GM23338 (cell line): ENCODE results near the gene PIKFYVE. TPM values are rescaled to one million over a fixed set of nuclear protein-coding genes. Genes with fewer than 3 reads are reported as not detected.

Experiments
- ATAC-seq: fragments of 200-7000 bp; cut with Tn5 transposase; 3 replicates; pipeline ENCODE4 v1.9.1; 2020
- DNase-seq: peaks from one replicate; pipeline ENCODE4 v3.0.0-alpha.2; 2015; ENCODE audit warnings: low spot score
- H2AFZ ChIP-seq: fragments of 200-600 bp; sonication (generic); 2 replicates; pipeline ENCODE4 v1.8.0; 2016; ENCODE audit warnings: antibody characterized with exemption, mild to moderate bottlenecking, moderate library complexity
- H3F3A ChIP-seq: fragments of 200-600 bp; sonication (generic); replicated peaks from 2 replicates; pipeline ENCODE4 v1.8.0; 2017; ENCODE audit warnings: antibody characterized with exemption, mixed run types, low read depth
- H3K27ac ChIP-seq: fragments of 200-600 bp; sonication (generic); 2 replicates; pipeline ENCODE4 v1.6.1; 2016; ENCODE audit warnings: low read depth
- H3K27me3 ChIP-seq: fragments of 200-600 bp; sonication (generic); 2 replicates; pipeline ENCODE4 v1.8.0; 2016; ENCODE audit warnings: mild to moderate bottlenecking, mixed run types, moderate library complexity; ENCODE audit not compliant: insufficient read depth
- H3K36me3 ChIP-seq: fragments of 200-600 bp; sonication (generic); 2 replicates; pipeline ENCODE4 v1.8.0; 2016; ENCODE audit warnings: mild to moderate bottlenecking; ENCODE audit not compliant: insufficient read depth
- H3K4me1 ChIP-seq: fragments of 200-600 bp; sonication (generic); 2 replicates; pipeline ENCODE4 v1.8.0; 2016; ENCODE audit warnings: mild to moderate bottlenecking, moderate library complexity; ENCODE audit not compliant: insufficient read depth
- H3K4me2 ChIP-seq: fragments of 200-600 bp; sonication (generic); 2 replicates; pipeline ENCODE4 v1.7.1; 2017; ENCODE audit warnings: mixed run types
- H3K4me3 ChIP-seq: fragments of 200-600 bp; sonication (generic); 2 replicates; pipeline ENCODE4 v1.6.1; 2016; ENCODE audit warnings: mixed run types
- H3K79me2 ChIP-seq: fragments of 200-600 bp; sonication (generic); replicated peaks from 2 replicates; pipeline ENCODE4 v1.8.0; 2017; ENCODE audit warnings: mild to moderate bottlenecking; ENCODE audit not compliant: insufficient read depth
- H3K9me2 ChIP-seq: fragments of 200-600 bp; sonication (generic); 2 replicates; pipeline ENCODE4 v1.8.0; 2017; ENCODE audit not compliant: insufficient read depth
- H4K20me1 ChIP-seq: fragments of 200-600 bp; sonication (generic); replicated peaks from 2 replicates; pipeline ENCODE4 v1.8.0; 2017; ENCODE audit warnings: mild to moderate bottlenecking; ENCODE audit not compliant: insufficient read depth
- H3K27ac Mint-ChIP-seq: 2 replicates; pipeline ENCODE4 v1.8.0; 2020; ENCODE audit warnings: inconsistent platforms, mild to moderate bottlenecking, moderate library complexity, mixed read lengths
- H3K27me3 Mint-ChIP-seq: 3 replicates; pipeline ENCODE4 v1.8.0; 2022; ENCODE audit warnings: low read depth, mild to moderate bottlenecking, moderate library complexity, mixed read lengths, inconsistent platforms; ENCODE audit not compliant: insufficient read depth, poor library complexity
- H3K36me3 Mint-ChIP-seq: 3 replicates; pipeline ENCODE4 v1.8.0; 2021; ENCODE audit warnings: low read depth, mild to moderate bottlenecking, inconsistent platforms, moderate library complexity, mixed read lengths
- H3K4me1 Mint-ChIP-seq: 3 replicates; pipeline ENCODE4 v1.8.0; 2020; ENCODE audit warnings: mild to moderate bottlenecking, inconsistent platforms, mixed read lengths
- H3K4me3 Mint-ChIP-seq: 3 replicates; pipeline ENCODE4 v1.8.0; 2021; ENCODE audit warnings: moderate library complexity, mild to moderate bottlenecking, inconsistent platforms, mixed read lengths
- H3K9me3 Mint-ChIP-seq: 3 replicates; pipeline ENCODE4 v1.8.0; 2020; ENCODE audit warnings: moderate library complexity, mild to moderate bottlenecking, inconsistent platforms, mixed read lengths
- POLR2AphosphoS5 ChIP-seq: IDR thresholded peaks from 2 replicates; pipeline ENCODE4 v1.6.1; 2016; ENCODE audit warnings: antibody characterized with exemption, low read depth
- REST ChIP-seq: IDR thresholded peaks from one replicate; pipeline ENCODE4 v1.6.1; 2018; ENCODE audit warnings: antibody characterized with exemption; ENCODE audit not compliant: unreplicated experiment
- ZNF331 ChIP-seq: fragments of 250-450 bp; sonication (Bioruptor Pico); IDR thresholded peaks from 2 replicates; pipeline ENCODE4 v1.5.0; 2020; ENCODE audit warnings: low read depth, mild to moderate bottlenecking, moderate library complexity
- ZNF462 ChIP-seq: fragments of 250-450 bp; sonication (Bioruptor Pico); IDR thresholded peaks from 2 replicates; pipeline ENCODE4 v1.5.0; 2020; ENCODE audit warnings: mild to moderate bottlenecking, moderate library complexity
- polyA plus RNA-seq: library from polyadenylated mRNA; unstranded; fragments of >200 nt; fragmentation: Nextera tagmentation; extraction: Ambion mirVana; gene quantifications from 2 replicates; pipeline ENCODE4 v1.2.1, GENCODE V29; 2016
- total RNA-seq: library from RNA; depleted of rRNA; stranded (reverse); fragments of >200 nt; shearing (Covaris generic); gene quantifications from 2 replicates; pipeline ENCODE4 v1.2.3, GENCODE V29; 2014

PIKFYVE gene
- total and polyA plus RNA-seq, 2 experiments from 2014 or later, result 15.1 to 48.0 TPM

- TF ChIP-seq REST, result no peak
- TF ChIP-seq ZNF331 (CRISPR knock-in tag), result no peak
- no peak for TF ChIP-seq ZNF462 (CRISPR knock-in tag)
- no peak for TF ChIP-seq POLR2AphosphoS5
These were observed 35.0 kb downstream of the PIKFYVE start (continued) for GRCh38 chr2:208300847-208301618.

DNA sequence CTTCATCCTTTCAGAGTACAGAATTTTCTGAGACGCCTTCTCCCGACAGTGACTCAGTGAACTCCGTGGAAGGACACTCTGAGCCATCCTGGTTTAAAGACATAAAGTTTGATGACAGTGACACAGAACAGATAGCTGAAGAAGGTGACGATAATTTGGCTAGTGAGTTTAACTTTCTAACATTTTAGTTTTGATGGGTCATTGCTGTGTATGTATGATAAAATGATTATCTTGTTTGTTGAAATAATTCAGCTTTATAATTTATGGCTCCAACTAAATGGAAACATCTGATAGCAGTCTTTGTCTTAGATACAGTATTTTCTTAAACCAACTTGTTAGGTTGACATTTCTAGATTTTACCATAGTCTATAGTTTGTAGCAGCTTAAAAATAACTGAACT is 38.1 kb downstream of the PIKFYVE start:
- no peak overlapping the region for H2AFZ ChIP-seq
- peaks cover 51% of the 10 kb centered on the region for H3K36me3 Mint-ChIP-seq
- H3K27me3 ChIP-seq, result no peaks in the 10 kb centered on the region

More for the DNA sequence above, 38.1 kb downstream of the PIKFYVE start:
- H3K27ac ChIP-seq, result no peak overlapping the region
- Mint-ChIP-seq H3K4me3 (no peak overlapping the region), H3K27me3 (no peaks in the 10 kb centered on the region), H3K4me1 (no peaks in the 10 kb centered on the region), H3K27ac (no peak overlapping the region), H3K9me3 (no peaks in the 10 kb centered on the region)
- no peaks in the 10 kb centered on the region for H3K9me2 ChIP-seq
- H3K4me2 ChIP-seq, result no peak overlapping the region
- no peak for DNase-seq
- TF ChIP-seq REST, result no peak
- no peaks in the 10 kb centered on the region for H3K79me2 ChIP-seq
- H3K4me1 ChIP-seq, result no peaks in the 10 kb centered on the region
- H3K4me3 ChIP-seq, result no peak overlapping the region
- peaks cover 3% of the 10 kb centered on the region; the same call in 1 of the 2 replicates for H4K20me1 ChIP-seq
- no peaks in the 10 kb centered on the region for H3F3A ChIP-seq
- peaks cover 64% of the 10 kb centered on the region for H3K36me3 ChIP-seq
- no peak for ATAC-seq
